Bronchial epithelial cell (primary cell): ENCODE results near the gene DLGAP5. TPM values are rescaled to one million over a fixed set of nuclear protein-coding genes. Genes with fewer than 3 reads are reported as not detected.

Source experiments
- DNase-seq: peaks from one replicate; pipeline ENCODE4 v3.0.0-alpha.2; 2010; ENCODE audit warnings: low read depth
- FAIRE-seq: peaks from 2 replicates; lab custom pipeline; 2011; peaks lifted over from hg19 to GRCh38; lab: Jason Lieb, UNC
- H3K27me3 ChIP-seq: 2 replicates; pipeline ENCODE4 v1.5.1; 2011; ENCODE audit warnings: low read length; ENCODE audit not compliant: control insufficient read depth, insufficient read depth
- H3K36me3 ChIP-seq: 2 replicates; pipeline ENCODE4 v1.5.1; 2011; ENCODE audit warnings: low read length; ENCODE audit not compliant: control insufficient read depth, insufficient read depth
- H3K4me3 ChIP-seq: 2 replicates; pipeline ENCODE4 v1.5.1; 2011; ENCODE audit warnings: mild to moderate bottlenecking, low read depth, low read length, control low read depth
- CTCF ChIP-seq: IDR thresholded peaks from 2 replicates; pipeline ENCODE4 v1.5.1; 2011; ENCODE audit warnings: mild to moderate bottlenecking, moderate library complexity, low read length, control low read depth, inconsistent platforms; ENCODE audit not compliant: insufficient read depth, severe bottlenecking
- total RNA-seq: library from RNA; depleted of rRNA; stranded (reverse); fragments of >200 nt; gene quantifications from 2 replicates; pipeline ENCODE4 v1.2.1, GENCODE V29; 2014

Gene DLGAP5
- total RNA-seq, 1 donor from 2014 or later: 0.26 TPM

DNA sequence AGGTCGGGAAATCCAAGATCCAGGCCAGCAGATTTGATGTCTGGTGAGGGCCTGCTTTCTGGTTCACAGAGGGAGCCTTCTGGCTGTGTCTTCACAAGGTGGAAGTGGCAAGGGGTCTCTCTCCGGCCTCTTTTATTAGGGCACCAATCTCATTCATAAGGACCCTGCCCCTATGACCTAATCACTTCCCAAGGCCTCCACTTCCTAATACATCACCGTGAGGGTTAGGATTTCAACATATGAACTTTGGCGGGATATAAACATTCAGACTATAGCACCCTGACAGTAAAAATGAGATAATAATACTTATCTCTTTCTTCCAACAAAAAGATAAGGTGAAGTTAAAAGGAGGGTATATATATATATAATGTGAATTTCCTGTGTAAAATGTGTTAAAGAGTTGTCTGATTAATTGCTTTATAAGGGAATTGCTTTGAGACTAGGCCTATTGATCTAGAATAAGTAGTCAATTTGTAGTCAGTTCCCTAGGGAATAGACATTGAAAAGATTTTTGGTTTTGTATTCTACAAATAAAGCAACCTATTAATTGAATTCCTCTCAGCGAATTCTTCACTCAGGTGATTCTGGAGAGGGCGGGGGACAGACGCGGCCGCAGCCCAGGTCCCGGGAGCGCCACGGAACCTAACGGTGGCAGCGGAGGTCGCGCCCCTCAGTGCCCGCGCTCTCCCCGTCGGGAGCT, 62.8 kb downstream of the DLGAP5 start:
- peak overlapping the region; percentile 85 for H3K4me3 ChIP-seq
- TF ChIP-seq CTCF: no peak
- DNase-seq (no peak), FAIRE-seq (no peak)
- peaks cover 8% of the 10 kb centered on the region for H3K36me3 ChIP-seq
- no peaks in the 10 kb centered on the region for H3K27me3 ChIP-seq

DNA sequence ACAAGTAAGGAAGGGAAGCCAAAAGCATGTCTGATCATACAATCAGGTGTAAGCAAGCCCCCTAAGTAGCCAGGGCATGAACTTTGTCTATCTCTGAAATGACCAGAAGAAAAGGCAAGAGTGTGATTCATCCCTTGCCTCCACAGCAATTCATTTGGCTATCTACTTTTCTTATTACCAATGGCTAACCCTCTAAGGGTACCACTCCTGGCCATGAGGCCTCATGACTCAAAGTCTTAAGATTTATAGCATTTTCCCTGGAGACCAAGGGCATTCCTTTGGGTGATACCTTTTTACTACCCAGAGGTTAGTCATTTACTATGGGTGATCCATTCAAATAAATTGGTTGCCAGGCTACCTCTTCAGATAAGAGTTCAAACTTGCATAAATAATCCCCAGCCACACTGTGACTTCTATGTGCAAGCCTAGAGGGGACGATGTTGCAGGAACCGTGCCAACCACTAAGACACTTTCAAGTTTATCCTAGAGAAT, 63.9 kb downstream of the DLGAP5 start:
- no peaks in the 10 kb centered on the region for H3K27me3 ChIP-seq
- no peak overlapping the region for H3K4me3 ChIP-seq
- FAIRE-seq (no peak), DNase-seq (peak; percentile 62)
- no peak for TF ChIP-seq CTCF
- H3K36me3 ChIP-seq: peaks cover 5% of the 10 kb centered on the region

DNA sequence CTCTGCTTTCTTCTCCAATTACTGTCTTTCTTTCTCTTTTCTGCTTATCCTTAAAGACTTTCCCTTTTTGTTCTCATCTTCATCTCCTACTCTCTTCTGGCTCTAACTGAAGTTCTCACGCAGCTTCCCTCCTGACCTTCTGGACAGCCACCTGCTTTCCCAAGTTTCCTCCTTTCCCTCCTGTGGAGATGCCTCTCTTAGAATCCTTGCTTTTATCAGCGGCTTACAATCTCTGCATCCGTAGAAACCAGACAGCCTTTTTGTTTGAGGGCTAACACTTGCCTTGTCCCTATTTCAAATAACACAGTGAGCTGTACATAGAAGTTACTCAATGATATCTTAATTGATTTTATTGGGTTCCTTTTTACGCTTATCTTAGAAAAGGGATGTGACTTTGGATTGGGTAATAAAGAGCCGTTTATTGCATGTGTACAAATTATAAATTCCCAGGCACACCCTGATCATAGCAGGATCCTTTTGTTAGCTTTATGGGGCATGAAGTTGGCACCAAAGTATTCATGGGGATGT, 64.4 kb downstream of the DLGAP5 start:
- Histone ChIP-seq H3K4me3 (no peak overlapping the region), H3K36me3 (peaks cover 5% of the 10 kb centered on the region), H3K27me3 (no peaks in the 10 kb centered on the region)
- no peak for TF ChIP-seq CTCF
- DNase-seq (no peak), FAIRE-seq (no peak)

GRCh38 chr14:55126034-55126433, 65.4 kb downstream of the DLGAP5 start:
- Histone ChIP-seq H3K27me3 (no peaks in the 10 kb centered on the region), H3K36me3 (peaks cover 1% of the 10 kb centered on the region), H3K4me3 (no peak overlapping the region)
- TF ChIP-seq CTCF: no peak
- no peak for DNase-seq
- FAIRE-seq: no peak

DNA sequence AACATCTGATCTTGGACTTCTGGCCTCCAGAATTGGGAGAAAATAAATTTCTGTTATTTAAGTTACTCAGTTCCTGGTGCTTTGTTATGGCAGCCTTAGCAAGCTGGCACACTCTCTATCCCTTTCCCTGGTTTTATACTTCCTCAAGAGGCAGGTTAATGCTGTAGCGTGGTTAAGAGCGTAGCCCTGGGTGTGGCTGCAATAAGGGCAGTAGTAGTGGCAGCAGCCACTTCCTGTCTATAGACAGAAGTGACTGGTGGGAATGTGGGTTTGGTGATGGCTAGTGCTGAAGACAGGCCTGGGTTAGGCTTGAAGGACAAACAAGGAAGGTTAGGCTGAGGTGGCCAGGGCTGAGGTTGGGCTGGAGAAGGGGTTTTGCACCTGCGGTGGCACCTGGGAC, 66.0 kb downstream of the DLGAP5 start:
- no peak overlapping the region for H3K4me3 ChIP-seq
- DNase-seq: no peak

More for the DNA sequence above, 66.0 kb downstream of the DLGAP5 start:
- TF ChIP-seq CTCF: no peak
- H3K27me3 ChIP-seq: no peaks in the 10 kb centered on the region
- no peaks in the 10 kb centered on the region for H3K36me3 ChIP-seq
- FAIRE-seq: no peak
